Spleen (tissue), 7 donors: ENCODE data around the gene C12orf57.

Experiments used
- CTCF ChIP-seq, 11 experiments: fragments of 200-600 bp in 7 of 11; fragments of 450-650 bp in 4 of 11; sonication (generic) in 4 of 11; IDR thresholded peaks in 8 of 11; conservative IDR thresholded peaks in 3 of 11; 1 replicate in 7 of 11; 2 replicates in 4 of 11; pipeline versions ENCODE4 v1.4.0 to v1.8.0; 2016 to 2021; ENCODE audit warnings: antibody characterized with exemption in 11 of 11, inconsistent platforms in 4 of 11, mild to moderate bottlenecking in 1 of 11
- POLR2A ChIP-seq, 3 donors: fragments of 450-650 bp; IDR thresholded peaks; one replicate each; pipeline ENCODE4 v1.5.1; 2017; ENCODE audit warnings: antibody characterized with exemption in 3 of 3, mild to moderate bottlenecking in 1 of 3
- donor health status: DM: no; HTN: no; CAD: no; lungs with moderate emphysema.
- donor health status: DM: no; HTN: no; CAD: no.
- donor health status: DM: no; HTN: no; CAD: no.

GRCh38 chr12:6957151-6957701 lies 13.4 kb downstream of the C12orf57 start:
- TF ChIP-seq CTCF (IDR thresholded peaks at IDR 0.05 in 8 of 11, conservative IDR thresholded peaks at IDR 0.05 in 3 of 11) (no peak), POLR2A (IDR thresholded peaks at IDR 0.05) (no peak)
